Peyer's patch (tissue), 4 donors: Measurements from ENCODE around the gene KIF2A. TPM values are rescaled to one million over a fixed set of nuclear protein-coding genes. Genes with fewer than 3 reads are reported as not detected.

Experiments used
- DNase-seq, 3 donors: peaks; one replicate each; pipeline ENCODE4 v3.0.0-alpha.2; 2017 to 2019
- H3K27ac ChIP-seq, 4 donors: fragments of 200-600 bp; sonication (generic); one replicate each; pipeline ENCODE4 v1.5.1; 2016 to 2019
- H3K27me3 ChIP-seq, 2 donors: fragments of 200-600 bp; sonication (generic); one replicate each; pipeline ENCODE4 v1.5.1; 2019
- H3K36me3 ChIP-seq, 3 donors: fragments of 200-600 bp; sonication (generic); one replicate each; pipeline ENCODE4 v1.5.1; 2016 to 2019
- H3K4me1 ChIP-seq, 4 donors: fragments of 200-600 bp; sonication (generic); one replicate each; pipeline ENCODE4 v1.5.1; 2016 to 2019
- H3K4me3 ChIP-seq, 4 donors: fragments of 200-600 bp; sonication (generic); 1 replicate in 3 of 4; 2 replicates in 1 of 4; pipeline ENCODE4 v1.5.1; 2016 to 2019; ENCODE audit warnings: mild to moderate bottlenecking in 1 of 4
- H3K9me3 ChIP-seq, 4 donors: fragments of 200-600 bp; sonication (generic); one replicate each; pipeline ENCODE4 v1.5.1; 2016 to 2019; ENCODE audit warnings: mild to moderate bottlenecking in 1 of 4
- POLR2A ChIP-seq, 2 donors: fragments of 450-650 bp; IDR thresholded peaks; one replicate each; pipeline ENCODE4 v1.5.1; 2017; ENCODE audit warnings: antibody characterized with exemption in 2 of 2, mild to moderate bottlenecking in 2 of 2, moderate library complexity in 2 of 2
- total RNA-seq, 4 donors: library from RNA; depleted of rRNA; stranded (reverse); fragments of >200 nt; gene quantifications; one replicate each; pipeline ENCODE4 v1.1.0, GENCODE V29; 2016
- TF ChIP-seq, protein P1 (sequence below), 6 experiments: fragments of 450-650 bp in 4 of 6; fragments of 200-600 bp in 2 of 6; sonication (generic) in 1 of 6; IDR thresholded peaks; one replicate each; pipeline ENCODE4 v1.5.1; 2017 to 2019; ENCODE audit warnings: antibody characterized with exemption in 6 of 6, mild to moderate bottlenecking in 3 of 6, moderate library complexity in 1 of 6

Gene KIF2A
- total RNA-seq, 4 donors from 2014 or later, result 38.3 to 71.8 (median 41.6) TPM

DNA sequence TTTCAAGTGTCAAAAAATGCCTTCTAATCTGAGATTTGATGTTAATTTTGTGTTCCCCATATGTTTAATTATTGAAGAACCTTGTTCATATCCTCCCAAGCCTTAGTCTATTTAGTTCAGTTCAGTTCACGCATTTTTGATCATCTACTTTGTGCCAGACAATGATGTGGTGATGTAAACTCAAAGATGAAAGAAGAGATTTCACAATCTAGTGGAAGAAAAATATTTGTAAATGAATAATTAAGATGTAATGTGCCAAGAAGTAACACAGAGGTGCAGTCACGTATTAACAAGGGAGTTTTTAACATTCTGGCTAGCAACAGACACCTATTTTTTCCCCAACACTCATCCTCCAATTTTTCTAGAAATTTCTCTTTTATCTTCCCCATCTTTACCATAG lies 22.1 kb upstream of the KIF2A start:
- no peak overlapping the region for H3K27ac ChIP-seq
- no peaks in the 10 kb centered on the region for H3K9me3 ChIP-seq
- DNase-seq, result no peak
- no peaks in the 10 kb centered on the region for H3K36me3 ChIP-seq
- H3K4me3 ChIP-seq, result no peak overlapping the region
- TF ChIP-seq, protein P1, sequence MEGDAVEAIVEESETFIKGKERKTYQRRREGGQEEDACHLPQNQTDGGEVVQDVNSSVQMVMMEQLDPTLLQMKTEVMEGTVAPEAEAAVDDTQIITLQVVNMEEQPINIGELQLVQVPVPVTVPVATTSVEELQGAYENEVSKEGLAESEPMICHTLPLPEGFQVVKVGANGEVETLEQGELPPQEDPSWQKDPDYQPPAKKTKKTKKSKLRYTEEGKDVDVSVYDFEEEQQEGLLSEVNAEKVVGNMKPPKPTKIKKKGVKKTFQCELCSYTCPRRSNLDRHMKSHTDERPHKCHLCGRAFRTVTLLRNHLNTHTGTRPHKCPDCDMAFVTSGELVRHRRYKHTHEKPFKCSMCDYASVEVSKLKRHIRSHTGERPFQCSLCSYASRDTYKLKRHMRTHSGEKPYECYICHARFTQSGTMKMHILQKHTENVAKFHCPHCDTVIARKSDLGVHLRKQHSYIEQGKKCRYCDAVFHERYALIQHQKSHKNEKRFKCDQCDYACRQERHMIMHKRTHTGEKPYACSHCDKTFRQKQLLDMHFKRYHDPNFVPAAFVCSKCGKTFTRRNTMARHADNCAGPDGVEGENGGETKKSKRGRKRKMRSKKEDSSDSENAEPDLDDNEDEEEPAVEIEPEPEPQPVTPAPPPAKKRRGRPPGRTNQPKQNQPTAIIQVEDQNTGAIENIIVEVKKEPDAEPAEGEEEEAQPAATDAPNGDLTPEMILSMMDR (IDR thresholded peaks at IDR 0.05), result no peak
- TF ChIP-seq POLR2A (IDR thresholded peaks at IDR 0.05), result no peak
- no peaks in the 10 kb centered on the region for H3K27me3 ChIP-seq
- no peaks in the 10 kb centered on the region for H3K4me1 ChIP-seq

DNA sequence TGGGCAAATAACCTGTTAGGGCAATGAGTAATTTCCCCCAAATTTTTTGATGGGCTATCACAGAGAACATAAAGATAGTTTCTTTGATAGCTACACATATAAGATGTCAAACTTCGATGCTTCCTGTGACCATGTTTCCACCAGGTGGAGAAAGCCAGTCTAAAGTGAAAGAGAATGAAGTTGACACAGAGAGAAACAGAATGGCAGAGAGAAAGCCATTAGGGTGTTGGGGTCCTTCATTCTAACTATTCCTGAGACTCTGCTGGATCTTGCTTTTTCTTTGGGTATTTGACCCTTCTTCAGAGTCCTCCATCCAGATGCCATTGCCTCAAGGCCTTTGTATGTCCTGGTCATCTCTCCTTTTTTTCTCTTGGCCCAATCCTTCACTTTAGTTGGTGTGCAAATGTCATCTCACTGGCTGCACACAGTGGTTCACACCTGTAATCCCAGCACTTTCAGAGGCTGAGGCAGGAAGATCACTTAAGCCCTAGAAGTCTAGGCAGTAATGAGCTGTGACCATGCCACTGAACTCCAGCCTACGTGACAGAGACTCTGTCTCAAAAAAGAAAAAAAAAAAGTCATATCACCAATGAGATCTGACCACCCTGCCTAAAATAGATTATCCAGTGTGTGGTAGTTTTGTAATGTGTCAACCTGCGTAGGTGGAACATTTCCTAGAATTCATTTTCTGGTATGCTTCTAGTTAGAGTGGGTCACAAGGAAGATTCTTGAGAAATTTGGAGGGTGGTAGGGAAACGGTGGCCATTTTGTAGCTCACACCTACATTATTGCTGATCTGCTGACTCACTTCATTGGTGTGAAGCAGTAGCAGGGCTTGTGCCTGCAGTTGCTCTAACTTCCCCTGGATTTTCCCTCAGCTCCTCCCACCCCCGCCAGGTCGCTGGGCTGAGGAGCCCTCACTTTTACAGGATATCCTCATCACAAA lies 20.8 kb upstream of the KIF2A start:
- no peaks in the 10 kb centered on the region for H3K4me1 ChIP-seq
- H3K36me3 ChIP-seq, result no peaks in the 10 kb centered on the region
- no peaks in the 10 kb centered on the region for H3K27me3 ChIP-seq
- TF ChIP-seq POLR2A (IDR thresholded peaks at IDR 0.05), result no peak
- TF ChIP-seq, protein P1 (IDR thresholded peaks at IDR 0.05), result no peak
- H3K27ac ChIP-seq, result no peak overlapping the region
- no peaks in the 10 kb centered on the region for H3K9me3 ChIP-seq
- DNase-seq, result no peak
- H3K4me3 ChIP-seq, result no peak overlapping the region

DNA sequence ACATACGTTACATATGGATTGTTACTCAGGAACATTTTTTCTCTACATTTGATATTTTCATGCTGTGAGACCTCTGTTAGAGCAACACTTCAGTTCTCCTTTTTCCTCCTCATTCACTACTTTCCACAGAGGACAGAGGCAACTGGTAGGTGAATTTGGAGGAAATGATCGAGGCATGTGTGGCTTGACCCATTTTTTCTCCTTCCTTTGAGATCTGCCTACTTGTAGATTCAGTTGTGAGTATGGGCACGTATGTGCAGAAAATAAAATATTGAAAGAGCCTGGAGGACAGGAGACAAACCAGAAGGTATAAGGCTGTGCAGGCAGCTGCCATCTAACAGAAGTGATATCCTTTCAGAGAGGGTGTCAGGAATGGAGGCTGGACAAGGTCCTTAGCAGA lies 19.2 kb upstream of the KIF2A start:
- no peaks in the 10 kb centered on the region for H3K27me3 ChIP-seq
- no peak for TF ChIP-seq POLR2A (IDR thresholded peaks at IDR 0.05)
- TF ChIP-seq, protein P1 (IDR thresholded peaks at IDR 0.05), result no peak
- H3K9me3 ChIP-seq, result no peaks in the 10 kb centered on the region
- no peaks in the 10 kb centered on the region for H3K36me3 ChIP-seq
- no peak overlapping the region for H3K4me3 ChIP-seq
- no peak for DNase-seq
- no peaks in the 10 kb centered on the region for H3K4me1 ChIP-seq
- no peak overlapping the region for H3K27ac ChIP-seq

DNA sequence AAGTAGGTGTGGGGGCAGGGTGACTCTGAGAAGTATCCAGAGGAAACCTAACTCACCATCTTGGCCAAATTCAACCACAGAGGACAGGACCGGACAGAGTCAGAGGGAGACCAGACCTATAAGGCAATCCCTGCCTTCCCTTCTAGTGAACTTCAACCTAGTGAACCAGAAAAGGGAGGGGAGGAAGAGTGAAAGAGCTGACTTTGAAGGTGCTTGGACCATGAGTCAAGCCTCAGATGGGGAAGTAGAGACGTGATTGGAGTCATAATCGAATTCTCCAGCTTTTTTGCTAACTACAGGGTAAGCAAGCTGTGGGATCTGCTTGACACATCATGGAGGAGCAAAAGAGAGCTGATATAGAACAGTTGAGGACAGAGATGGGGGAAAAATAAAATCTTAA lies 18.8 kb upstream of the KIF2A start:
- Histone ChIP-seq H3K27ac (no peak overlapping the region), H3K9me3 (no peaks in the 10 kb centered on the region), H3K27me3 (no peaks in the 10 kb centered on the region), H3K4me3 (no peak overlapping the region), H3K4me1 (no peaks in the 10 kb centered on the region), H3K36me3 (no peaks in the 10 kb centered on the region)
- peak in 1 of 3 donors; percentile 52 for DNase-seq
- TF ChIP-seq POLR2A (IDR thresholded peaks at IDR 0.05), result no peak
- TF ChIP-seq, protein P1 (IDR thresholded peaks at IDR 0.05), result no peak

DNA sequence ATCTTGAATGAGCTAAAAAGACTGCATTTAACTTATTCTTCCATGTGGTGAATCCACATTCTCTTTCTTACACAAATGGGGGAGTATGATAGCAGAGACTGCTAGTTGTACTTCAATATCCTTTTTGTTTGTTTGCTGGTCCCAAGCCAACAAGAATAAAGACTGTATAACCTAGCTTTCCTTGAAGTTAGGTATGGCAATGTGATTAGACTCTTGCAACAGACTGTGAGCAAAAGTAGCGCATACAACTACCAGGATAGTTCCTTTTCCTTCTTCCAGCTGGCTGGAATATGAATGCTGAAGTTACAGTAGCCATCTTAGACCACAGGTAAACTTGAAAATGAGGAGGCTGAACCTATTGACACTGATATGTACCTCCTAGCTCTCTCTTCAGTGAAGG lies 17.9 kb upstream of the KIF2A start:
- DNase-seq, result no peak
- H3K36me3 ChIP-seq, result no peaks in the 10 kb centered on the region

More for the DNA sequence above, 17.9 kb upstream of the KIF2A start:
- no peaks in the 10 kb centered on the region for H3K9me3 ChIP-seq
- no peak overlapping the region for H3K27ac ChIP-seq
- no peak for TF ChIP-seq POLR2A (IDR thresholded peaks at IDR 0.05)
- TF ChIP-seq, protein P1 (IDR thresholded peaks at IDR 0.05), result no peak
- no peaks in the 10 kb centered on the region for H3K27me3 ChIP-seq
- no peaks in the 10 kb centered on the region for H3K4me1 ChIP-seq
- no peak overlapping the region for H3K4me3 ChIP-seq
